ENCODE data around the gene PRKCH. TPM values are rescaled to one million over a fixed set of nuclear protein-coding genes. Genes with fewer than 3 reads are reported as not detected.
A peak's percentile ranks its signal among the peaks of the same experiment; 100 is the strongest.

PRKCH gene
- total RNA-seq, 1 donor from 2014 or later: 373 TPM

GRCh38 chr14:61362072-61362750 lies 40.8 kb downstream of the PRKCH start:
- no peak for DNase-seq (ENCODE audit: low read depth in 2 of 2)

GRCh38 chr14:61364243-61364642 lies 42.9 kb downstream of the PRKCH start:
- no peak for DNase-seq (ENCODE audit: low read depth in 2 of 2)

- DNase-seq (ENCODE audit: low read depth in 2 of 2): peak in 1 of 2 donors; percentile 81
Measured at GRCh38 chr14:61365667-61366212, 44.4 kb downstream of the PRKCH start.

- DNase-seq (ENCODE audit: low read depth in 2 of 2): peak in 1 of 2 donors; percentile 19
Measured at GRCh38 chr14:61368114-61368710, 46.8 kb downstream of the PRKCH start.

GRCh38 chr14:61368781-61369453 lies 47.5 kb downstream of the PRKCH start:
- no peak for DNase-seq (ENCODE audit: low read depth in 2 of 2)

GRCh38 chr14:61369454-61369810 lies 48.1 kb downstream of the PRKCH start:
- no peak for DNase-seq (ENCODE audit: low read depth in 2 of 2)

GRCh38 chr14:61372379-61372778 lies 51.0 kb downstream of the PRKCH start:
- no peak for DNase-seq (ENCODE audit: low read depth in 2 of 2)

- DNase-seq (ENCODE audit: low read depth in 2 of 2): no peak
Measured at GRCh38 chr14:61372842-61373555, 51.6 kb downstream of the PRKCH start.

- DNase-seq (ENCODE audit: low read depth in 2 of 2): no peak
Measured at GRCh38 chr14:61374284-61374683, 52.9 kb downstream of the PRKCH start.

- DNase-seq (ENCODE audit: low read depth in 2 of 2): no peak
Measured at GRCh38 chr14:61375218-61375617, 53.8 kb downstream of the PRKCH start.

GRCh38 chr14:61376314-61376713 lies 54.9 kb downstream of the PRKCH start:
- DNase-seq (ENCODE audit: low read depth in 2 of 2): no peak

GRCh38 chr14:61377749-61378148 lies 56.4 kb downstream of the PRKCH start:
- DNase-seq (ENCODE audit: low read depth in 2 of 2): no peak

- no peak for DNase-seq (ENCODE audit: low read depth in 2 of 2)
Measured at GRCh38 chr14:61379639-61380184, 58.3 kb downstream of the PRKCH start.

GRCh38 chr14:61380984-61381383 lies 59.6 kb downstream of the PRKCH start:
- DNase-seq (ENCODE audit: low read depth in 2 of 2): no peak

GRCh38 chr14:61381553-61381952 lies 60.2 kb downstream of the PRKCH start:
- no peak for DNase-seq (ENCODE audit: low read depth in 2 of 2)

GRCh38 chr14:61382842-61383241 lies 61.5 kb downstream of the PRKCH start:
- no peak for DNase-seq (ENCODE audit: low read depth in 2 of 2)

- DNase-seq (ENCODE audit: low read depth in 2 of 2): no peak
Measured at GRCh38 chr14:61385002-61385685, 63.8 kb downstream of the PRKCH start.

- DNase-seq (ENCODE audit: low read depth in 2 of 2): no peak
Measured at GRCh38 chr14:61386173-61386772, 64.9 kb downstream of the PRKCH start.

- peak in 1 of 2 donors; percentile 23 for DNase-seq (ENCODE audit: low read depth in 2 of 2)
Measured at GRCh38 chr14:61387076-61387475, 65.7 kb downstream of the PRKCH start.

- DNase-seq (ENCODE audit: low read depth in 2 of 2): peak in 1 of 2 donors; percentile 66
Measured at GRCh38 chr14:61388173-61388975, 67.0 kb downstream of the PRKCH start.

All from lung microvascular endothelial cell (primary cell).